ENCODE results near the gene STUM. TPM values are rescaled to one million over a fixed set of nuclear protein-coding genes. Genes with fewer than 3 reads are reported as not detected.

The STUM gene
- total RNA-seq, 2 experiments from 2014 or later = not detected

DNA sequence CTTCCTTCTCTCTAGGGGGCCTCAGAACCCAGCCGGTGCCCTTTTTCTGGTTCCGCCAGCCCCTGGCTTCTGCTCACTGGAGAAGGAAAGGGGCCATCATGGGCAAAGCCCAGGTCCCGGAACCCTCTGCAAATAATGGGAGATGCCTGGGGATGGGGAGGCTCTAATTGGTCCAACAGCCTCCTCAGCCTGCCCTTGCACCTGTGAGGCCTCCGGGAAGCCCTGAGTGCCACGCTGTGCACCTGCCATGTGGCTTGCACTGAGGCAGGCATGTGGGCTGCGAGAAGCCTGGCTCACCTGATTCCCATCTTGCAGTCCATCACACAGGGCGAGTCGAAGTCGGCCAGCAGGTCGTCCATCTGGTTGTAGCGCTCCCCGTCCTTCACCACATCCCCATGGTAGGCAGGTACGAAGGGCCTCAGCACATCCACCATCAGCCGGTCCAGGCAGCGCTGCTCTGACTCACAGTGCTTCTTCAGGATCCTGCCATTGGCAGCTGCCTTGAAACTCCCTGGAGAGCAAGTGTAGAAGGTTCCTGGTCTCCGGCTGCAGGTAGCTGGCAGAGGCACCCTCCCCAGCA, 98.4 kb downstream of the STUM start:
- Histone ChIP-seq H3K4me1 (ENCODE audit: insufficient read depth, low read length) (peaks cover 71% of the 10 kb centered on the region), H3K27me3 (ENCODE audit: control insufficient read depth in 1 of 2, insufficient read depth in 2 of 2, low read length in 2 of 2) (no peaks in the 10 kb centered on the region), H3K9me3 (ENCODE audit: control insufficient read depth in 1 of 2, insufficient read depth in 1 of 2, low read length in 2 of 2) (no peaks in the 10 kb centered on the region), H3K36me3 (ENCODE audit: insufficient read depth, low read length) (peaks cover 73% of the 10 kb centered on the region), H3K27ac (ENCODE audit: low read depth in 1 of 2, low read length in 2 of 2) (peak overlapping the region in 1 of 2 donors; percentile 73), H3K4me3 (ENCODE audit: low read length) (no peak overlapping the region)
- DNase-seq = no peak
- ATAC-seq (ENCODE audit: poor library complexity) = no peak
- H3K27ac Mint-ChIP-seq = no peak overlapping the region
- ChIA-PET CTCF (no interaction called here), POLR2A (interaction anchor here (0.5 to 0.6 kb wide), 2 partner anchors 93 to 117 kb away, joined by 3 read pairs; no protein-coding TSS in a partner anchor)
- H3K36me3 Mint-ChIP-seq (ENCODE audit: low read depth) = peaks cover 88% of the 10 kb centered on the region
- TF ChIP-seq, protein P1, sequence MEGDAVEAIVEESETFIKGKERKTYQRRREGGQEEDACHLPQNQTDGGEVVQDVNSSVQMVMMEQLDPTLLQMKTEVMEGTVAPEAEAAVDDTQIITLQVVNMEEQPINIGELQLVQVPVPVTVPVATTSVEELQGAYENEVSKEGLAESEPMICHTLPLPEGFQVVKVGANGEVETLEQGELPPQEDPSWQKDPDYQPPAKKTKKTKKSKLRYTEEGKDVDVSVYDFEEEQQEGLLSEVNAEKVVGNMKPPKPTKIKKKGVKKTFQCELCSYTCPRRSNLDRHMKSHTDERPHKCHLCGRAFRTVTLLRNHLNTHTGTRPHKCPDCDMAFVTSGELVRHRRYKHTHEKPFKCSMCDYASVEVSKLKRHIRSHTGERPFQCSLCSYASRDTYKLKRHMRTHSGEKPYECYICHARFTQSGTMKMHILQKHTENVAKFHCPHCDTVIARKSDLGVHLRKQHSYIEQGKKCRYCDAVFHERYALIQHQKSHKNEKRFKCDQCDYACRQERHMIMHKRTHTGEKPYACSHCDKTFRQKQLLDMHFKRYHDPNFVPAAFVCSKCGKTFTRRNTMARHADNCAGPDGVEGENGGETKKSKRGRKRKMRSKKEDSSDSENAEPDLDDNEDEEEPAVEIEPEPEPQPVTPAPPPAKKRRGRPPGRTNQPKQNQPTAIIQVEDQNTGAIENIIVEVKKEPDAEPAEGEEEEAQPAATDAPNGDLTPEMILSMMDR (IDR thresholded peaks at IDR 0.05) = no peak
- H3K4me3 Mint-ChIP-seq = peak overlapping the region; percentile 4
- H3K27me3 Mint-ChIP-seq = no peaks in the 10 kb centered on the region
- H3K4me1 Mint-ChIP-seq (ENCODE audit: low read depth) = peaks cover 45% of the 10 kb centered on the region
- intact Hi-C loops (cut with DNase I, micrococcal nuclease) = no loop called here
- no peaks in the 10 kb centered on the region for H3K9me3 Mint-ChIP-seq

- Mint-ChIP-seq H3K4me3 (no peak overlapping the region), H3K9me3 (no peaks in the 10 kb centered on the region), H3K27ac (no peak overlapping the region), H3K4me1 (ENCODE audit: low read depth) (peaks cover 45% of the 10 kb centered on the region), H3K27me3 (no peaks in the 10 kb centered on the region), H3K36me3 (ENCODE audit: low read depth) (peaks cover 85% of the 10 kb centered on the region)
- ATAC-seq (ENCODE audit: poor library complexity) = no peak
- CTCF ChIA-PET = no interaction called here
- no peak for DNase-seq
- intact Hi-C loops (cut with DNase I, micrococcal nuclease) = no loop called here
- no peak overlapping the region for H3K4me3 ChIP-seq (ENCODE audit: low read length)
- H3K36me3 ChIP-seq (ENCODE audit: insufficient read depth, low read length) = peaks cover 69% of the 10 kb centered on the region
- peaks cover 66% of the 10 kb centered on the region for H3K4me1 ChIP-seq (ENCODE audit: insufficient read depth, low read length)
- POLR2A ChIA-PET = interaction anchor here (0.5 to 1.6 kb wide), 4 partner anchors 15 to 147 kb away, joined by 3 to 5 read pairs (median 3); no protein-coding TSS in a partner anchor
- peak overlapping the region in 1 of 2 donors; percentile 73 for H3K27ac ChIP-seq (ENCODE audit: low read depth in 1 of 2, low read length in 2 of 2)
- H3K9me3 ChIP-seq (ENCODE audit: control insufficient read depth in 1 of 2, insufficient read depth in 1 of 2, low read length in 2 of 2) = no peaks in the 10 kb centered on the region
- no peaks in the 10 kb centered on the region for H3K27me3 ChIP-seq (ENCODE audit: control insufficient read depth in 1 of 2, insufficient read depth in 2 of 2, low read length in 2 of 2)
- TF ChIP-seq, protein P1 (IDR thresholded peaks at IDR 0.05) = no peak
Observed at GRCh38 chr1:226647719-226648118, 99.2 kb downstream of the STUM start.

- Mint-ChIP-seq H3K4me1 (ENCODE audit: low read depth) (peaks cover 39% of the 10 kb centered on the region), H3K36me3 (ENCODE audit: low read depth) (peaks cover 85% of the 10 kb centered on the region), H3K9me3 (no peaks in the 10 kb centered on the region), H3K27me3 (no peaks in the 10 kb centered on the region), H3K4me3 (no peak overlapping the region), H3K27ac (no peak overlapping the region)
- H3K36me3 ChIP-seq (ENCODE audit: insufficient read depth, low read length) = peaks cover 66% of the 10 kb centered on the region
- intact Hi-C loops (cut with DNase I, micrococcal nuclease) = no loop called here
- CTCF ChIA-PET = interaction anchor here (2.3 kb wide), 2 partner anchors 39 to 180 kb away, joined by 7 to 10 read pairs; no protein-coding TSS in a partner anchor
- DNase-seq (no peak), ATAC-seq (ENCODE audit: poor library complexity) (no peak)
- H3K27me3 ChIP-seq (ENCODE audit: control insufficient read depth in 1 of 2, insufficient read depth in 2 of 2, low read length in 2 of 2) = no peaks in the 10 kb centered on the region
- H3K27ac ChIP-seq (ENCODE audit: low read depth in 1 of 2, low read length in 2 of 2) = peak overlapping the region in 1 of 2 donors; percentile 73
- H3K4me1 ChIP-seq (ENCODE audit: insufficient read depth, low read length) = peaks cover 59% of the 10 kb centered on the region
- POLR2A ChIA-PET = interaction anchor here (1.0 to 1.6 kb wide), 2 partner anchors 14 to 146 kb away, joined by 3 to 5 read pairs; no protein-coding TSS in a partner anchor
- no peaks in the 10 kb centered on the region for H3K9me3 ChIP-seq (ENCODE audit: control insufficient read depth in 1 of 2, insufficient read depth in 1 of 2, low read length in 2 of 2)
- H3K4me3 ChIP-seq (ENCODE audit: low read length) = no peak overlapping the region
- TF ChIP-seq, protein P1 (IDR thresholded peaks at IDR 0.05) = no peak
Observed at GRCh38 chr1:226648421-226648820, 99.9 kb downstream of the STUM start.

All from CD4-positive, alpha-beta T cell (primary cell).